A673 (cell line): ENCODE measurements around the gene MKNK2.

ENCODE experiments used
- CTCF ChIP-seq: fragments of 300-800, 200-600 bp; sonication (generic); conservative IDR thresholded peaks from 2 replicates; pipeline ENCODE4 v1.5.1; 2017; ENCODE audit warnings: low read depth, mild to moderate bottlenecking, antibody characterized with exemption, low read length, moderate library complexity, mixed read lengths
- EZH2 ChIP-seq: fragments of 200-600 bp; sonication (generic); IDR thresholded peaks from 2 replicates; pipeline ENCODE4 v1.6.1; 2017; ENCODE audit warnings: borderline replicate concordance, low read depth, mild to moderate bottlenecking, mixed read lengths, antibody characterized with exemption, low read length; ENCODE audit not compliant: poor library complexity, severe bottlenecking

- TF ChIP-seq CTCF (no peak), EZH2 (no peak)
These were observed 51.1 kb downstream of the MKNK2 start for GRCh38 chr19:1999856-2000515.
